Activated naive CD4-positive, alpha-beta T cell treated with Interleukin-2 at 50 U/mL for 16 hours (primary cell): ENCODE results near the gene NQO2.
"Not testable (repeated sequence)": the region's sequence is repeated elsewhere in the genome, so short reads cannot be mapped to it uniquely, and the experiment has no call there.

Experiments
- DNase-seq: peaks from one replicate; pipeline ENCODE4 v3.0.0-alpha.2; 2020

Gene NQO2

GRCh38 chr6:2989332-2990247 lies 10.1 kb upstream of the NQO2 start:
- DNase-seq = peak; percentile 73

GRCh38 chr6:2990248-2990931 lies 9.3 kb upstream of the NQO2 start:
- DNase-seq = peak; percentile 24

DNA sequence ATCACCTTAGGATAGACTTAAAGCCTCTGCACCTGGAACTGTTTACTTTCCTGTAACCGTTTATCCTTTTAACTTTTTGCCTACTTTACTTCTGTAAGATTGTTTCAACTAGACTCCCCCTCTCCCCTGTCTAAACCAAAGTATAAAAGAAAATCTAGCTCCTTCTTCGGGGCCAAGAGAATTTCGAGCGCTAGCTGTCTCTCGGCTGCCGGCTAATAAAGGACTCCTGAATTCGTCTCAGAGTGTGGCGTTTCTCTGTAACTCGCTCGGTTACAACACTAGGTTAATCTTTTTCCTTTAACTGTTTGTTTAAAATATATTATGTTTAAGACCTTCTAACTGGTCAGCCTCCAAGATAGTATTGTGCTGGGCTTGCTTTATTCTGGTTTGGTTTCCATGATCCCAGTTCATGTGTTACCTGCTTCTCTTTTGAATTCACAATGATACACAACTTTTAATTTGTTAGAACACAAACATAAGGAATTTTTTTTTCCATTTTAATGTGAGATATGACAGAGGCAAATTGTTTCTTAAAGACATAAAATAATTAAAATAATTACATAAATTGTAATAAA lies 8.7 kb upstream of the NQO2 start:
- DNase-seq = no peak

DNA sequence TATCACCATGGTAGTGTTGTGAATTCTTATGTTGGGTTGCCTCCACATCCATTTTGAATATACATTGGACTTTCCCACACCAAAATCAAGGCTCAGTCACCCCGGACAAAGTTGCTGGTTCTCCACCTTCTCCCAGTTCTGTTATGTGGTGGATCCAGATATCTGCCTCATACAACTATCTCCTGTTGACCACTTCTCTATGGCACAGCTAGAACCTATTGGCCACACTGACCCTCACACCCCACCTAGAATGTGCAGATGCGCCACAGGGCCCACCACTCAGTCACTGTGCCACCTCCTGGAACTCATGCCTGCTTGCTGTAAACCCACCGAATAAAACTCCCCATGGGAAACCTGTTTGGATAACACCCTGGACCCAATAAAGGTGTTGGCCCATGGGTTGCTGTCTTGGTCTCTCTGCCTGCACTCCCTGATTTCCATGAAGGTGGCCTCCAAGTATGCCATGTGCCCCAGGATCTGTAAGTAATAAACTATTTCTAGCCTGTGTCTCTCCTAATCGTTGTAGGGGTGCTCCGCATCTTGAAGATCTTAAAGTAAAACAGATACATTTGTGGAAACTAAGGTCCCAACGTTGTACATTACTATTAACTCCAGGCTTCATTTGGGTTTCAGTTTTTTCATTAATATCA lies 7.2 kb upstream of the NQO2 start:
- DNase-seq = no peak

- DNase-seq = no peak
Measured at GRCh38 chr6:2993755-2994317, 5.9 kb upstream of the NQO2 start.

DNA sequence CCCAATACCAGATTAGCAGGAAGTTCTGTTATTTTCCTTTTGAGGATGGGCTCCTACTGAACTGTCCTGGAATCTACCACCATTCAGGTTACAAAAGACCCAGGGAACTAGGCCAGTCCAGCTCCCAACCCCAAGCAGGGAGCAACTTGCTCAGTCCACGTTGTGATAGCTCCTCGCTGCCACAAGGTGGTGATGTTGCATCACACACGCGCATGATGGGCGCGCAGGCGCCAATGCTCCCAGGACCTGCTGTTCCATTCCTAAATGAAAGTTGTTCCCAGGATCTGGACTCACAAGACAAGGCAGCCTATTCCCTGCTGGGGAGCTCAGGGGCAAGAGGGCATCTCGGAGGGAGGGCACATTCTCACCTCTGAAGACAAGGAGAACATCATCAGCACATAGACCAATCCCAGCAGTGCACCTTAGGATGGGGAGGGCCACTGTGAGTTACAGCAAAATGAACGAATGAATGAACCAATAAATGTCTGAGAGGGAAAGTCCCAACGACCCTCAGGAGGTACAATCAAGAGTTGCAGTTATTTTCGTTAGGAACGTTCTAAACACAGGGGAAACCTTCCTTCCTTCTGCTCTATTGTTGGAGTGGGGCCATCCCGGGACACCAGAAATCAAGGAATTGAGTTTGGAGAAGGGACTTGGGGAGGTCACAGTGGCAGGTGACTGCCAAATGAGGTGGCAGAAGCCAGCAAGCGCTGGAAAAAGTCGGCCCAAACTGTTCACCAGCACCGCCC lies 1.3 kb upstream of the NQO2 start:
- peak; percentile 51 for DNase-seq

GRCh38 chr6:2998998-2999617 lies 586 bp upstream of the NQO2 start:
- DNase-seq = no peak

DNA sequence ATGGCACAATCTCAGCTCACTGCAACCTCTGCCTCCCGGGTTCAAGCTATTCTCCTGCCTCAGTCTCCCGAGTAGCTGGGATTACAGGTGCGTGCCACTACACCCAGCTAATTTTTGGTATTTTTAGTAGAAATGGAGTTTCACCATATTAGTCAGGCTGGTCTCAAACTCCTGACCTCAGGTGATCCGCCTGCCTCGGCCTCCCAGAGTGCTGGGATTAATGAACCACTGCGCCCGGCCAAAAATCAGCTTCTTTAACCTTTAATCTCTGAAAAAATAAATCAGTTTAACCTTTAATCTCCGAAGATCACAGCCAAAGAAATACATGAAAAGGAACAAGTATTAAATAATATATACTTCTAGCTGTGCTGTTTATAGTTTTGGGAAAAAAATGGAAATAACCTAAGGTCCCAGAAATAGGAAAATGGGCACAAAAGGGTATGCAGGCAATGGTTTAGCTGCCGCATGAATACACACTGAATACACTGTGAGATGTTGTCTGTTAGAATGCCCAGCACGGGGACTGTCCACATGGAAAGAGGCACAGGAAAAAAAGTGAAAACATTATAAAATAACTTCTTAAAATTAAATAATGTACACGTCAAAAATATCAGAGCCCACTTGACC lies 1.6 kb downstream of the NQO2 start:
- no peak for DNase-seq

DNA sequence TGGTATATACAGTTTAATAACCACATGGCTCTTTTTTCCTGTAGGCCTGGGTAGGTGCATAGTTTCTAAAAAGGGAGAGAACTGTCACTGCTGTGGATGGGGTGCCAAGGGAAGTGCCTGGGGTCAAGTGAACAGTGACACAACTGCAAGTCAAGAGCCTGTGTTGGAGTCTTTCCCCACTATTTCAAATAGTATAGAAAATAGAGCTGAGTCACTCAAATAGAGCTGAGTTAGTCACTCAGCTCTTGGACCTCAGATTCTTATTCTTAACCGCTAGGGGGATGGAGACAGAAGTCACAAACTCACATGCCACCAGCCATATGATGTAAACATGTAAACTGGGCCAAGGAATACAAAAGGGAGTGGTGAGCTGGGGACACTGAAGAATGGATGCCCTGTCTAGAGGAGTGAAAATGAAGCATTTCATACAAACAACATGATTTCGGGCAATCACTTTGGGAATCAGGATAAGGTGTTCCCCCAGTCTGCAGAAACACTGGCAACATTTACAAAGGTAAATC lies 2.1 kb downstream of the NQO2 start:
- peak; percentile 13 for DNase-seq

DNA sequence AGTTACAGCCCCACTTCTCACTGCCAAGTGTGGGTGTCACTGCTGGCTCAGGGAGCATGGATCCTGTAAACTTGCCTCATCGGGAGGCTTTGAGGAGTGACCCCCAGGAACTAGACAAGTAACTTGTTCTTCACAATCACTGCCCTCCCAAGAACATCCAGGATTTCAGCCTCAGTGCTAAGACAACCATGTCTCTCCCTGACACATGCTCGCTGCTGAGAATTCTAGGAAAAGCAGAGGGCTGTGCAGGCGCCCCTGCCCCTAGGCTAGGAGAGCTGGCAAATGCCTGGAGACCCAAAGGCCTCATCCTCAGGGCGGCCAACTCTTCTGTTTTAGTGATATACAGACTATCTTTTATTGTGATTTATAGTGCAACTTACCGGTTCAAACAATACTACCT lies 3.5 kb downstream of the NQO2 start:
- not testable (repeated sequence) for DNase-seq

GRCh38 chr6:3005077-3005476 lies 5.4 kb downstream of the NQO2 start:
- no peak for DNase-seq

GRCh38 chr6:3005874-3006273 lies 6.2 kb downstream of the NQO2 start:
- no peak for DNase-seq

- no peak for DNase-seq
Measured at GRCh38 chr6:3006476-3006875, 6.8 kb downstream of the NQO2 start.

- DNase-seq = no peak
Measured at GRCh38 chr6:3007571-3007970, 7.9 kb downstream of the NQO2 start.

DNA sequence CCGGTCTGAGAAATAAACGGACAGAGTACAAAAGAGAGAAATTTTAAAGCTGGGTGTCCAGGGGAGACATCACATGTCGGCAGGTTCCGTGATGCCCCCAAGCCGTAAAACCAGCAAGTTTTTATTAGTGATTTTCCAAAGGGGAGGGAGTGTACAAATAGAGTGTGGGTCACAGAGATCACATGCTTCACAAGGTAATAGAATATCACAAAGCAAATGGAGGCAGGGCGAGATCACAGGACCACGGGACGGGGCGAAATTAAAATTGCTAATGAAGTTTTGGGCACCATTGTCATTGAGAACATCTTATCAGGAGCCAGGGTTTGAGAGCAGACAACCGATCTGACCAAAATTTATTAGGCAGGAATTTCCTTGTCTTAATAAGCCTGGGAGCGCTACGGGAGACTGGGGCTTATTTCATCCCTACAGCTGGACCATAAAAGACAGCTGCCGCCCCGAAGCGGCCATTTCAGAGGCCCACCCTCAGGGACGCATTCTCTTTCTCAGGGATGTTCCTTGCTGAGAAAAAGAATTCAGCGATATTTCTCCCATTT lies 9.1 kb downstream of the NQO2 start:
- DNase-seq = not testable (repeated sequence)

DNA sequence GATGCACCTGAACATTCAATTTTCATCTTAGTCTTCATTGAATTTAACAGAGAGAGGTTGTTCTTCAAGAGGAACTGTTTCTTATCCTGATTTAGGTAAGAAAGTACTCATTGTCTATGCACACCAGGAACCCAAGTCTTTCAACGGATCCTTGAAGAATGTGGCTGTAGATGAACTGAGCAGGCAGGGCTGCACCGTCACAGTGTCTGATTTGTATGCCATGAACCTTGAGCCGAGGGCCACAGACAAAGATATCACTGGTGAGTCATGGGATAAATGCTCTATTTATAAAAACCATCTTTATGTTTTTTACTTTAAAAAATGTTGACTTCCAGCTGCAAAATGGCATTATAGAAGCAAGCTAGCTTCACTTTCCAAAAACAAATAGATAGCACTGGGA lies 10.2 kb downstream of the NQO2 start:
- no peak for DNase-seq

DNA sequence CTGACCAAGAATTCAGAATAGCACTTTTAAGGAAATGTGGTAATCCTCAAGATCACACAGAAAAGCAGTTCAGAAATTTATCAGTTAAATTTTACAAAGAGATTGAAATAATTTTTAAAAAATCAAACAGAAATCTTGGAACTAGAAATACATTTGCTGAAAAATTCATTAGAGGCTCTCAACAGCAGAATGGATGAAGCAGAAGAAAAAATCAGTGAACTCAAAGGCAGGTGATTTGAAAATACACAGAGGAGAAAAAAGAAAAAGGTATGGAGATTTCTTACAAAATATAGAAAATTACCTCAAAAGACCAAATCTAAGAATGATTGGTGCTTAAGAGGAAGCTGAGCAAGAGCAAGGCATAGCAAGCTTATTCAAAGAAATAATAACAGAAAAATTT lies 11.5 kb downstream of the NQO2 start:
- no peak for DNase-seq

GRCh38 chr6:3011592-3011991 lies 11.9 kb downstream of the NQO2 start:
- DNase-seq = no peak

- no peak for DNase-seq
Measured at GRCh38 chr6:3013486-3013885, 13.8 kb downstream of the NQO2 start.

DNA sequence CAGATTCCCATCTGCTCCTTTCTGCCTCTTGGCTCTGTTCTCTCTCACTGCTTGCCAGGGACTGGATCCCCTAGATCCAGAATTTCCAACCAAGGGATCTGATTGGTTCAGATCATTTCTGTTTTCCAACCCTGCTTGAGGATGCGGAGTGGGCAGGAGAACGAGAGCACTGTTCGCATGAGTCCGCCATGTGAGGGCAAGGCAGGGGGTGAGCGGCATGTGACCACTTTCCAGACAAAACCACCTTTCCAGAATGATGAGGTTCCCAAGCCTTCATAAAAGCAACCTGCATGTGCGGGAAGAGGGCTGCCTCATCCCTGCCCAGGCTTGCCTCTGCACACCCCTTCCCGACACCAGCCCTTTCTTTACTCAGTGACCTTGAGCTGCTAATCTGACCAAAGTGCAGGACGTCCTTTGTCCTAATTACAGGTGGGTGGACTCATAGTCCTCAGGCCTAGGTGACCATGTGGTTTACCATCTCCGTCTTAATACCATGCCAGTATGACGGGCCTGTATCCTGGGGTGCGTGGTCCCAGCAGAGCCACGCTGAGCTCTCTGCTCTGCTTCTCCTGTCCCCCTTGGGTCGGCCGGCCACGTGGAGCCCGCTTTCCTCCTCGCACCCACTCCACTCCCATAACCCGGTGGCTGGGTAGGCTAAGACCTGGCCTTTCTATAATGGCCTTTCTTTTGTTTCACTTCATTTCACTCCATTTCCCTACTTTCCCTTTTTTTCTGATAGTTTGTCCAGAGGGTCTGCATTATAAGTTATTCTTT lies 14.4 kb downstream of the NQO2 start:
- DNase-seq = no peak
